Gastroesophageal sphincter (tissue), 3 donors: ENCODE measurements around the gene CACNA1A.

Experiments
- CTCF ChIP-seq, 4 experiments: fragments of 200-600 bp in 2 of 4; fragments of 450-650 bp in 2 of 4; sonication (generic) in 1 of 4; IDR thresholded peaks; one replicate each; pipeline ENCODE4 v1.5.1; 2017 to 2019; ENCODE audit warnings: antibody characterized with exemption in 4 of 4, mild to moderate bottlenecking in 2 of 4, moderate library complexity in 2 of 4
- POLR2AphosphoS5 ChIP-seq: sonication (generic); formaldehyde crosslinking; IDR thresholded peaks from one replicate; pipeline ENCODE4 v1.6.1; 2017; ENCODE audit warnings: antibody characterized with exemption

GRCh38 chr19:13169769-13170168 lies 336.5 kb downstream of the CACNA1A start:
- no peak for TF ChIP-seq CTCF (IDR thresholded peaks at IDR 0.05)
- TF ChIP-seq POLR2AphosphoS5 = no peak
